Type B pancreatic cell (in vitro differentiated cells): ENCODE measurements around the gene RPUSD4. TPM values are rescaled to one million over a fixed set of nuclear protein-coding genes. Genes with fewer than 3 reads are reported as not detected.

Experiments
- DNase-seq: peaks from one replicate; pipeline ENCODE4 v3.0.0; 2021; ENCODE audit warnings: mixed read lengths; ENCODE audit not compliant: unreplicated experiment; ENCODE audit errors: extremely low spot score
- H3K27ac Mint-ChIP-seq: 2 replicates; pipeline ENCODE4 v1.8.0; 2021; ENCODE audit warnings: mild to moderate bottlenecking, mixed read lengths
- H3K27me3 Mint-ChIP-seq: 2 replicates; pipeline ENCODE4 v1.8.0; 2021; ENCODE audit warnings: mixed read lengths
- H3K36me3 Mint-ChIP-seq: 2 replicates; pipeline ENCODE4 v1.8.0; 2021; ENCODE audit warnings: mixed read lengths
- H3K4me1 Mint-ChIP-seq: one replicate; pipeline ENCODE4 v1.8.0; 2021; ENCODE audit warnings: mixed read lengths; ENCODE audit not compliant: unreplicated experiment
- H3K4me3 Mint-ChIP-seq: 2 replicates; pipeline ENCODE4 v1.8.0; 2021; ENCODE audit warnings: mild to moderate bottlenecking, mixed read lengths
- H3K9me3 Mint-ChIP-seq: 2 replicates; pipeline ENCODE4 v1.8.0; 2021; ENCODE audit warnings: mixed read lengths
- CTCF ChIP-seq: fragments of 200-600 bp; sonication (generic); conservative IDR thresholded peaks from 2 replicates; pipeline ENCODE4 v1.5.0; 2021; ENCODE audit warnings: antibody characterized with exemption, mild to moderate bottlenecking
- total RNA-seq: library from RNA; stranded (reverse); gene quantifications from 2 replicates; pipeline ENCODE4 v1.2.1, GENCODE V29; 2021; ENCODE audit warnings: low replicate concordance

The RPUSD4 gene
- total RNA-seq, 1 donor from 2014 or later, result 41.7 TPM

GRCh38 chr11:126152152-126152551, 59.3 kb downstream of the RPUSD4 start:
- Mint-ChIP-seq H3K36me3 (peaks cover 5% of the 10 kb centered on the region), H3K4me1 (peaks cover 64% of the 10 kb centered on the region), H3K27ac (no peak overlapping the region), H3K27me3 (no peaks in the 10 kb centered on the region), H3K9me3 (peaks cover 12% of the 10 kb centered on the region), H3K4me3 (no peak overlapping the region)
- no peak for TF ChIP-seq CTCF
- no peak for DNase-seq

Other genes with a start within 250 kb of the RPUSD4 start
- 23.5 and 157 TPM in 2 replicates for gene CDON, start 148.8 kb downstream of the RPUSD4 start, total RNA-seq
- gene FAM118B, start 132 bp upstream of the RPUSD4 start, total RNA-seq, result 20.2 and 24.8 TPM in 2 replicates
- gene SRPRA, start 57.2 kb upstream of the RPUSD4 start, total RNA-seq, result 76.6 and 105 TPM in 2 replicates
- gene FOXRED1, start 57.5 kb upstream of the RPUSD4 start, total RNA-seq, result 32.5 and 49.6 TPM in 2 replicates
- gene TIRAP, start 71.4 kb upstream of the RPUSD4 start, total RNA-seq, result 10.4 and 11.7 TPM in 2 replicates
- gene DCPS, start 92.4 kb upstream of the RPUSD4 start, total RNA-seq, result 9.8 and 17.6 TPM in 2 replicates
- 18.6 and 19.1 TPM in 2 replicates for gene ST3GAL4, start 144.0 kb upstream of the RPUSD4 start, total RNA-seq